Measurements from ENCODE around the gene EXOC2. TPM values are rescaled to one million over a fixed set of nuclear protein-coding genes. Genes with fewer than 3 reads are reported as not detected.

The EXOC2 gene
- total RNA-seq, 4 donors from 2014 or later: 10.3 to 23.9 (median 19.1) TPM

- TF ChIP-seq CTCF (IDR thresholded peaks at IDR 0.05) (no peak), POLR2A (IDR thresholded peaks at IDR 0.05) (no peak)
- Histone ChIP-seq H3K9me3 (no peaks in the 10 kb centered on the region), H3K27me3 (no peaks in the 10 kb centered on the region), H3K36me3 (peaks cover 0 to 8% (median 0%) of the 10 kb centered on the region in 3 donors), H3K4me1 (no peaks in the 10 kb centered on the region), H3K27ac (no peak overlapping the region), H3K4me3 (no peak overlapping the region)
- DNase-seq: no peak
Measured at GRCh38 chr6:652865-653264, 40.1 kb downstream of the EXOC2 start.

- Histone ChIP-seq H3K4me3 (no peak overlapping the region), H3K27me3 (no peaks in the 10 kb centered on the region), H3K9me3 (no peaks in the 10 kb centered on the region), H3K36me3 (no peaks in the 10 kb centered on the region), H3K4me1 (no peaks in the 10 kb centered on the region), H3K27ac (no peak overlapping the region)
- TF ChIP-seq CTCF (IDR thresholded peaks at IDR 0.05) (no peak), POLR2A (IDR thresholded peaks at IDR 0.05) (no peak)
- DNase-seq: no peak
Measured at GRCh38 chr6:650098-650497, 42.8 kb downstream of the EXOC2 start.

GRCh38 chr6:642805-643204, 50.1 kb downstream of the EXOC2 start:
- no peak for DNase-seq
- Histone ChIP-seq H3K27me3 (no peaks in the 10 kb centered on the region), H3K9me3 (no peaks in the 10 kb centered on the region), H3K36me3 (no peaks in the 10 kb centered on the region), H3K27ac (no peak overlapping the region), H3K4me1 (no peaks in the 10 kb centered on the region), H3K4me3 (no peak overlapping the region)
- TF ChIP-seq POLR2A (IDR thresholded peaks at IDR 0.05): no peak
- TF ChIP-seq CTCF (IDR thresholded peaks at IDR 0.05): no peak

- no peak overlapping the region for H3K27ac ChIP-seq
- H3K36me3 ChIP-seq: peaks cover 0 to 13% (median 0%) of the 10 kb centered on the region in 3 donors
- no peaks in the 10 kb centered on the region for H3K4me1 ChIP-seq
- DNase-seq: no peak
- TF ChIP-seq POLR2A (IDR thresholded peaks at IDR 0.05) (no peak), CTCF (IDR thresholded peaks at IDR 0.05) (no peak)
- no peak overlapping the region for H3K4me3 ChIP-seq
- no peaks in the 10 kb centered on the region for H3K27me3 ChIP-seq
- no peaks in the 10 kb centered on the region for H3K9me3 ChIP-seq
Measured at GRCh38 chr6:641225-641985, 51.5 kb downstream of the EXOC2 start.

GRCh38 chr6:636488-636887, 56.5 kb downstream of the EXOC2 start:
- H3K27ac ChIP-seq: no peak overlapping the region
- no peak overlapping the region for H3K4me3 ChIP-seq
- H3K27me3 ChIP-seq: no peaks in the 10 kb centered on the region
- no peak for TF ChIP-seq POLR2A (IDR thresholded peaks at IDR 0.05)
- no peak for TF ChIP-seq CTCF (IDR thresholded peaks at IDR 0.05)
- no peaks in the 10 kb centered on the region for H3K9me3 ChIP-seq
- no peak for DNase-seq
- H3K4me1 ChIP-seq: no peaks in the 10 kb centered on the region
- H3K36me3 ChIP-seq: peaks cover 0 to 23% (median 0%) of the 10 kb centered on the region in 3 donors

Measured in Peyer's patch (tissue), 4 donors.